Measurements from ENCODE around the gene SLC47A2.

Gene SLC47A2

GRCh38 chr17:19664821-19665181 lies 51.6 kb downstream of the SLC47A2 start:
- no peak for DNase-seq

DNA sequence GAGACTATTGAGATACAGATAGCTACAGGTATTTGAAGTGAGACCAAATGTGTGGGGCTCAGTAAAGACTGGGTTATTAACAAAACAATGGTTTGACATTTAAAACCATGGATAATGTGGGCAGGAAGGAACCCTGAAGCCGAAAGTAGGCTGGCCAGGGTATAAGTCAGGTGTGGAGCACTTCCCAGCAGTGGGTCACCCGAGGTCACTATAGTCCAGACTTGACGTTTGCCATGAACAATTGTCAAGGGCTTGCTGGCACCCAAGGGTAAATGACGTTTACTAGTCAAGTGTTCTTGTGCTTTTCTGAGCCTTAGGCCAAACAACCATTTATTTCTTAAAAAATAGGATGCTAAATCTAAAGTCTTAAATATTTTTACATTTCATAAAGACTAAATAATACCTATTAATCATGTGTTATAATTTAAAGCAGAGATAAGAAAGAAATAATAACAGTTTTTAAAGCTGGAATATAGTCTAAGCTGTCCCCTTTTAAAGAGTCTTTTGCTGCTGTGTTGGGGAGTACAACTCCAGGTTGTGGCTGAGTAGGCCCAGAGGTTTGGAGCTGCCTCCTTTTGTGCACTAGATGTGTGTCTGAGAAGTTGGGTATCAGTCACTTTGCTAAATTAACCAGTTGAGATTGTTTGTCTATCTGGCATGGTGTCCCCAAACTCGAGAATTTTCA lies 52.1 kb downstream of the SLC47A2 start:
- no peak for DNase-seq

DNA sequence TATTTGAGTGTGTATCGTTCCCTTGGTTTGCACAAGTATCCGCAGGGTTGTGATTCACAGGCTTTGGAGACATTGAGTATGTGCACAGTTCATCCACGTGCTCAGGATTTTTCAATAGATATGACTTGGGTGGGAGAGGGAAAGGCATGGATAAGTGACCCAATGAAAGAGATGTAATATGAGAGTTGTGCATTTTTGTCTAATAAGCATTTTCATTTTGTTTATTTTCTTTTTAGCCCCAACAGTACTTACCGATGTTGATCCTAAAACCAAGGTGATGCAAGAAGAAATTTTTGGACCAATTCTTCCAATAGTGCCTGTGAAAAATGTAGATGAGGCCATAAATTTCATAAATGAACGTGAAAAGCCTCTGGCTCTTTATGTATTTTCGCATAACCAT lies 53.3 kb downstream of the SLC47A2 start:
- DNase-seq = no peak

DNA sequence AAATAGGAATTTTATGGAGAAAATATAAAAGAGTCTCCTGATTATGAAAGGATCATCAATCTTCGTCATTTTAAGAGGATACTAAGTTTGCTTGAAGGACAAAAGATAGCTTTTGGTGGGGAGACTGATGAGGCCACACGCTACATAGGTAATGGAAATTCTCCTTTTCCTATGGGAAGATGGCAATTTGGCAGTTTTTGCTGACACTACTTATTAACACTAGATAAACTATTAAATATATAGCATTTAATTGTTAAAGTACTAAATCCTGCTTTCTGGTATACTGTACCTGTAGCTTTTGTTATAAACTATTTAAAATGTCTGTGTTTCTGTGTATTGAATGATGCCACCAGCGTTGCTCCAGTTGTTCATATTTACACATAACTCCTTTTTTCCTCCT lies 55.3 kb downstream of the SLC47A2 start:
- DNase-seq = no peak

- peak; percentile 57 for DNase-seq
Measured at GRCh38 chr17:19660219-19660870, 56.0 kb downstream of the SLC47A2 start.

- peak; percentile 18 for DNase-seq
Measured at GRCh38 chr17:19659366-19660177, 56.8 kb downstream of the SLC47A2 start.

- no peak for DNase-seq
Measured at GRCh38 chr17:19656851-19657581, 59.4 kb downstream of the SLC47A2 start.

- no peak for DNase-seq
Measured at GRCh38 chr17:19656336-19656735, 60.0 kb downstream of the SLC47A2 start.

DNA sequence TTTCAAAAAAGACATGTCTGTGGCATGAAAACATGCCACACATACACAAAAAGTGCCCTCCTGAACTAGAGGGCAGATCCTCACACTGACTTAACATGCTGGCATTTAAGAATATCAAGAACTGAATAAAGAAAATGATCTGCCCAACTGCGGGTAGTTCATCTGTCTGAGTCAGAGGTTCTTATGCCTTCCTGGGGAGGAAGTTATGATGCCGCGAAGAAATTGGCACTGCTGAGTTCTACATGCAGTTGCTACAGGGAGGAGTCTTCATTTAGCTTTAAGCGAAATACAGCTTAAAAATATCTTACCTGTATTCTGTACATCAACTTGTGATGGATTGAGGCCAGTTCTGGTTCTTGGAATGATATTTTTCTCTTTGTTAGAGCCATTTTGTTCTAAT lies 61.5 kb downstream of the SLC47A2 start:
- DNase-seq = no peak

DNA sequence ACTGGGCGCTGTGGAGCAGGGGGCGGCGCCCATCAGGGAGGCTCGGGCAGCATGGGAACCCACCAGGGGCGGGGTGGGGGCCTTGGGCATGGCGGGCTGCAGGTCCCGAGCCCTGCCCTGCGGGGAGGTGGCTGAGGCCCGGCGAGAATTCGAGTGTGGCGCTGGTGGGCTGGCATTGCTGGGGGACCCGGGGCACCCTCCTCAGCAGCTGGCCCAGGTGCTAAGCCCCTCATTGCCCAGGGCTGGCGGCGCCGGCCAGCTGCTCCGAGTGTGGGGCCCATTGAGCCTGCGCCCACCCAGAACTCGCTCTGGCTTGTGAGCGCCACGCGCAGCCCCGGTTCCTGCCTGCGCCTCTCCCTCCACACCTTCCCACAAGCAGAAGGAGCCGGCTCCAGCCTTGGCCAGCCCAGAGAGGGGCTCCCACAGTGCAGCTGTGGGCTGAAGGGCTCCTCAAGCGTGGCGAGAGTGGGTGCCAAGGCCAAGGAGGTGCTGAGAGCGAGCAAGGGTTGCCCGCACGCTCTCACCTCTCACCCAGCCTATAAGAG lies 62.0 kb downstream of the SLC47A2 start:
- no peak for DNase-seq

DNA sequence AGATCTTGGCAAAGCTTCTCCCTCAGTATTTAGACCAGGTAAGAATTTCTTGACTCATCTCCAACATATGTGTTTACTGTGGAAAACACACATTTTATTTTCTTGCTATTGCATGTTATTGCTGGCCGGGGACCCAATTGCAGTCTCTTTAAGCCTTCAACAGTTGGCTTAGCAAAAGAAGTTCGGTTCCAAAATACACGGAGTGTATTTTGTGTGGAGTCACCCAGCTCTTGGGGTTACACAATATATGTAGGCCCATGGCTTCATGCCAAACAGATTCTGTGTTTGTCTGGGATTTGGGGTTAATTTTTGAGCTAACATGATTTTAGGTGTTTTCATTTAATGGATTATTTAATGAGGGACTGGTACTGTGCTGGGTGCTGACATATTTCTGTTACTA lies 63.8 kb downstream of the SLC47A2 start:
- DNase-seq = no peak

DNA sequence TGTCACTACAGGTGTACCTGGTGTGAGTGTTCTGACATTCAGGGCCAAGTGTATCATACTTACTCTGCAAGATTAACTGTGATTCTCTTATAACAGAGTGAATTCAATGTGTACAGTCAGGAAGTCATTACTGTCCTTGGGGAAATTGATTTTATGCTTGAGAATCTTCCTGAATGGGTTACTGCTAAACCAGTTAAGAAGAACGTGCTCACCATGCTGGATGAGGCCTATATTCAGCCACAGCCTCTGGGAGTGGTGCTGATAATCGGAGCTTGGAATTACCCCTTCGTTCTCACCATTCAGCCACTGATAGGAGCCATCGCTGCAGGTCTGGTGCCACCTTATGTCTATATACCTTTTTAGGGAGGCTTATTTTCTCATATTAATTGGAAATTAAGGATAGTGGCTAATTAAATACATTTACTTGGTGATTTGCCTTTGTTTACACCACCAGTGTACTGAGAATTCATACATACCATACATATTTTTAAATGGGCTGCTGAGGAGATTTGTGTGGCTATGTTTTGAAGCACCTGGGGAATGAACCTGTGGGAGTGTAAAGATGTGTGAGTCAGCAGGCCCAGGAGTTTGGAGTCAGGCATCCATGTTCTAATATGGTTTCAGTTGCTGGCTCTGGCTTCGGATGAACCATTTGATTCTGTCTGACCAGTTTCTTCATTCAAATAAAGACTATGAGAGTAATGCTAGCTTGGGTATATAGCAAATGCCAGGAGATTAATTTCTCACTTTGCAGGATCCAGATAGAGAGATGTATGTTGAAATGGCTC lies 64.7 kb downstream of the SLC47A2 start:
- no peak for DNase-seq

- no peak for DNase-seq
Measured at GRCh38 chr17:19650826-19651225, 65.6 kb downstream of the SLC47A2 start.

GRCh38 chr17:19649274-19649541 lies 67.2 kb downstream of the SLC47A2 start:
- DNase-seq = no peak

DNA sequence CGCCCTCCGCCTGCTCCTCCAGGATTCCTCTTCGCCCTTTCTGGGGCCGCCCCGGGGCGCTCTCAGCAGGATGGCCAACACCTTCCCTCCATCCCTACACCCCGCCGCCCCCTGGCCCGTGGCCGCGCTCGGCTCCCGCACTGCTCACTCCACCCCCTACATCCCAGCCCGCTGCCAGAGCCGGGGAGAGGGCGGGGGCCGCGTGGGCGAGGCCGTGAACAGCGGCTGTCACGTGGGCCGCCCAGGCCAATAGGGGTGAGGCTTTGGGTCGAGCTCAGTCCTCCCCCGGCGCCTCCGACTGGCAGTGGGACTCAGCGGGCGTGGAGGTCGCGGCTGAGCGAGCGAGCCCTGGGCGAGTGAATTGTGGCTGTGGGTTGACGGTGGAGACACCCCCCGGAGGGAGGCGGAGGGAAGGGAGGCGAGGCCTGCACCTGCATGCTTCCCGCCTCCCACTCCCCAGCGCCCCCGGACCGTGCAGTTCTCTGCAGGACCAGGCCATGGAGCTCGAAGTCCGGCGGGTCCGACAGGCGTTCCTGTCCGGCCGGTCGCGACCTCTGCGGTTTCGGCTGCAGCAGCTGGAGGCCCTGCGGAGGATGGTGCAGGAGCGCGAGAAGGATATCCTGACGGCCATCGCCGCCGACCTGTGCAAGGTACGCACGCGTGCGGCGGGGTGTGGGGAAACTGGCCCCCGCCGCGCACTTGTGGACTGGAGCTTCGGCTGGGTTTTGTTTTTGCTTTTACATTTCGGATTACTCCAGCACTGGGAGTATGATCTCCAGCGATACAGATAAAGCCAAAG lies 67.7 kb downstream of the SLC47A2 start, which contains the start of gene ALDH3A2:
Gene ALDH3A2, plus strand, starts transcription at position 277 of the 799 bp plus-strand sequence. Its CDS starts 221 bp downstream, at position 498.
- peak; percentile 96 for DNase-seq

DNA sequence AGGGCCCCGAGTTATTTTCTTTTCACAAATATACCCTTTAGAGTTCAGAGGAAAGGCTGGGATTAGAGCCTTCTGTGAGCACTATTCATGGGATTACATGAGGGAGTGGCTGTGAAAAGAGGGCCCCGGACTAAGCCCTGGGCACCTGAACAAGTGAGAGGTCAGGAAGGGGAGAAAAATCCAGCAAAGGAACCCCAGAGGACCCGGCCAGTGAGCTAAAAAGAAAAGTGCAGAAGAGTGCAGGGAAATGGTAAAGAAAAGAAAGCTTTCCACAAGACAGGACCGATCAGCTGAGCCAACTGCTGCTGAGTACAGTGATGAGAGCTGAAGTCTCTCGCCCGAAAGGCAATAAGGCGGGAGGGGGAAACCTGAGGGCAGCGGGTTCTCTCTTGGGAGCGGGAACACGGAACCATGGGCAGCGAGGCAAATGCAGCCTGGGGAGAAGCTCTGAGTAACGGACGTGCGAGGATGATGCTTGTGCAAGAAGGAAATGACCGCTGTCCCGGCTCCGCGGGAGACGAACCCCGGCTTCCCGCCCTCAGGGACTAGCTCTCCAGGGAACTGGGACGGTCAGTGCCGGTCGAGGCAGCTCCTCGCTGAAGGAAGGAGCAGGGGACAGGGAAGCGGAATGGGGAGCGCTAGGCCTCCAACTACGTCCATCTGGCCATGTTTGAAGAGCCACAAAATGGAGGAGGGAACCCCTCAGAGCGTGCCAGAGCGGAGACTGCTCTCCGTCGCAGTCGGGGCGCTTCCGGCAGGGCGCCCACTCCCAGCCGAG lies 68.5 kb downstream of the SLC47A2 start:
- DNase-seq = peak; percentile 71

- peak; percentile 60 for DNase-seq
Measured at GRCh38 chr17:19646788-19647696, 69.3 kb downstream of the SLC47A2 start.

- DNase-seq = peak; percentile 46
Measured at GRCh38 chr17:19645734-19646201, 70.6 kb downstream of the SLC47A2 start.

DNA sequence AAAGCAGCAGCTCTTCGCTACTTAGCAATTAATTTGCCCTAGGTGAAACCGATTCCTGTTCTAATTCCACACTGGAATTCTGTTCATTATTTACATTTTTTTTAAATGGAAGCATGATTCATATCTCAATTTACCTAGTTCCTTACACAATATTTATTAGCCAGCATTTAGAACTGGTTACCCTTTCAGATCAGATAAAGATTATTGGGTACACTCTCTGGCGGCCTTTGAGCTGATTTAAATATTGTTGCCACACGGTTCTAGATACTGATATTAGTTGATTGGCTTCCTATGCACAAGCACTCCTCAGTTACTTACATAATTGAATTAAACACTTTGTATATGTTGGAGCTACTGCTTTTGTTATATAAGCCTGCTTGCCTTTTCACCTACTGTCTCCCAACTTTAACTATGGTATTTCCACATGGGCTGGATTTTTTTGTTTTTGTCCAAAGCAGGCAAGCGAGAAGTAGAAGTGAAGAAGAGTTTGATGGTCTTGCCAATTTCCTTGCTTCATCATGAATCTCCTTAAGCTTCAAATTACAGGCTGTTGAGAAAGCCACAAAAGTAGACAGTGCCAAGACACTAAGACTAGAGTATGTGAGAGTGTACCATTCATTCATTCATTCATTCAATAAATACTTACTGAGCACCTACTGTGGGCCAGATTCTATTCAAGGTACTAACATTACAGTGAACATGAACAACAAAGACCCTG lies 71.7 kb downstream of the SLC47A2 start:
- no peak for DNase-seq
